GM12878 (cell line): ENCODE results near the gene SYT14. TPM values are rescaled to one million over a fixed set of nuclear protein-coding genes. Genes with fewer than 3 reads are reported as not detected.

Experiments used
- ATAC-seq: fragments of 200-7000 bp; cut with Tn5 transposase; 3 replicates; pipeline ENCODE4 v1.9.1; 2020; ENCODE audit warnings: mild to moderate bottlenecking, moderate library complexity
- BruUV-seq: library from RNA; stranded (reverse); fragments of 400-500 nt; replicated peaks from 2 replicates; lab custom pipeline; 2021; lab: Mats Ljungman, UMichigan
- CTCF ChIA-PET: fragments of 300-600 bp; sonication (Branson Sonifier 250); formaldehyde crosslinking; extraction: SDS; loops from one replicate; lab custom pipeline; 2021; ENCODE audit warnings: inconsistent platforms; lab: Yijun Ruan, JAX
- POLR2A ChIA-PET: fragments of 350-600 bp; formaldehyde crosslinking; extraction: SDS; loops from one replicate; lab custom pipeline; 2021; ENCODE audit warnings: inconsistent platforms; lab: Charles Lee
- RAD21 ChIA-PET: fragments of 300-600 bp; sonication (Branson Sonifier 250); formaldehyde crosslinking; loops from one replicate; lab custom pipeline; 2023; ENCODE audit warnings: antibody characterized with exemption; ENCODE audit not compliant: unreplicated experiment; lab: Charles Lee
- SMC1A ChIA-PET: fragments of 300-600 bp; sonication (Branson Sonifier 250); formaldehyde crosslinking; loops from one replicate; lab custom pipeline; 2023; ENCODE audit not compliant: unreplicated experiment, uncharacterized antibody; lab: Charles Lee
- DNase-seq: peaks from one replicate; pipeline ENCODE4 v3.0.0-alpha.2; 2011; ENCODE audit warnings: low read depth, low spot score
- FAIRE-seq: peaks from 3 replicates; lab custom pipeline; 2011; peaks lifted over from hg19 to GRCh38; lab: Jason Lieb, UNC
- H2AFZ ChIP-seq: 2 replicates; pipeline ENCODE4 v1.6.0; 2011; ENCODE audit warnings: low read depth, low read length, control low read depth; ENCODE audit not compliant: control insufficient read depth
- H3K27ac ChIP-seq: 2 replicates; pipeline ENCODE4 v1.5.1; 2011; ENCODE audit warnings: control low read depth; ENCODE audit not compliant: control insufficient read depth, insufficient read depth
- H3K27me3 ChIP-seq, 2 experiments: replicated peaks in 1 of 2; 2 replicates each; pipeline versions ENCODE4 v1.6.0 to v1.6.1; 2011; ENCODE audit warnings: low read length in 1 of 2; ENCODE audit not compliant: control insufficient read depth in 2 of 2, insufficient read depth in 2 of 2
- H3K36me3 ChIP-seq, 2 experiments: 2 replicates each; pipeline ENCODE4 v1.5.1; 2011; ENCODE audit warnings: low read length in 1 of 2; ENCODE audit not compliant: control insufficient read depth in 2 of 2, insufficient read depth in 2 of 2
- H3K4me1 ChIP-seq: 2 replicates; pipeline ENCODE4 v1.6.1; 2011; ENCODE audit warnings: mild to moderate bottlenecking, low read length, moderate library complexity, mixed read lengths; ENCODE audit not compliant: control insufficient read depth, insufficient read depth
- H3K4me2 ChIP-seq: 2 replicates; pipeline ENCODE4 v1.6.0; 2011; ENCODE audit warnings: control low read depth; ENCODE audit not compliant: control insufficient read depth, insufficient read depth
- H3K4me3 ChIP-seq: fragments of 200-600 bp; sonication (generic); 2 replicates; pipeline ENCODE4 v1.5.1; 2016
- H3K79me2 ChIP-seq: 2 replicates; pipeline ENCODE4 v1.6.0; 2011; ENCODE audit warnings: low read length; ENCODE audit not compliant: control insufficient read depth, insufficient read depth
- H3K9ac ChIP-seq: 2 replicates; pipeline ENCODE4 v1.8.0; 2011; ENCODE audit warnings: low read length, control low read depth, mixed read lengths; ENCODE audit not compliant: control insufficient read depth, insufficient read depth
- H3K9me3 ChIP-seq: replicated peaks from 3 replicates; pipeline ENCODE4 v1.5.1; 2011; ENCODE audit warnings: mild to moderate bottlenecking, low read length; ENCODE audit not compliant: control insufficient read depth, insufficient read depth
- H4K20me1 ChIP-seq: 2 replicates; pipeline ENCODE4 v1.6.0; 2011; ENCODE audit not compliant: control insufficient read depth, insufficient read depth
- CHD1 ChIP-seq: IDR thresholded peaks from 2 replicates; pipeline ENCODE4 v1.6.1; 2012; ENCODE audit warnings: low read depth, low read length, improper control_type of control experiment
- CREM ChIP-seq: IDR thresholded peaks from 2 replicates; pipeline ENCODE4 v1.6.1; 2014; ENCODE audit warnings: antibody characterized with exemption, low read depth
- LARP7 ChIP-seq: fragments of 450-650 bp; IDR thresholded peaks from 2 replicates; pipeline ENCODE4 v1.6.1; 2017; ENCODE audit warnings: mild to moderate bottlenecking
- MYB ChIP-seq: fragments of 150-350 bp; IDR thresholded peaks from 2 replicates; pipeline ENCODE4 v1.6.1; 2014; ENCODE audit warnings: mild to moderate bottlenecking, low read depth, low read length, borderline replicate concordance
- NFYA ChIP-seq: IDR thresholded peaks from 2 replicates; pipeline ENCODE4 v1.6.1; 2011; ENCODE audit warnings: low read depth, mild to moderate bottlenecking, low read length, improper control_type of control experiment, borderline replicate concordance
- NR2C2 ChIP-seq: IDR thresholded peaks from 2 replicates; pipeline ENCODE4 v1.6.1; 2011; ENCODE audit warnings: borderline replicate concordance, low read depth; ENCODE audit not compliant: control insufficient read depth, insufficient read length
- RCOR1 ChIP-seq: conservative IDR thresholded peaks from 2 replicates; pipeline ENCODE4 v1.6.1; 2012; ENCODE audit warnings: low read depth, low read length, improper control_type of control experiment
- STAT1 ChIP-seq: fragments of 450-650 bp; conservative IDR thresholded peaks from 2 replicates; pipeline ENCODE4 v1.6.1; 2014; ENCODE audit warnings: antibody characterized with exemption, mild to moderate bottlenecking
- SUPT20H ChIP-seq: IDR thresholded peaks from 2 replicates; pipeline ENCODE4 v1.6.1; 2011; ENCODE audit warnings: low read depth, mild to moderate bottlenecking, low read length, moderate library complexity, borderline replicate concordance; ENCODE audit not compliant: control insufficient read depth
- TCF7 ChIP-seq: IDR thresholded peaks from 2 replicates; pipeline ENCODE4 v1.6.1; 2014; ENCODE audit warnings: antibody characterized with exemption, borderline replicate concordance
- ZNF622 ChIP-seq: fragments of 450-650 bp; IDR thresholded peaks from 2 replicates; pipeline ENCODE4 v1.6.1; 2017; ENCODE audit warnings: mild to moderate bottlenecking, inconsistent platforms
- WGBS: methylation state at CpG from one replicate; pipeline ENCODE4 v1.1.6; 2016; ENCODE audit warnings: low lambda C conversion rate; ENCODE audit not compliant: insufficient replicate concordance, insufficient coverage; ENCODE audit errors: missing lambda C conversion rate; 5-methylcytosine and 5-hydroxymethylcytosine counted together
- in situ Hi-C: fragments of 300-500 bp; cut with MboI; formaldehyde crosslinking; loops from 9 replicates; pipeline ENCODE4 v1.14.3; 2018; ENCODE audit warnings: mixed read lengths
- intact Hi-C: fragments of 100-400 bp; cut with micrococcal nuclease; formaldehyde crosslinking; loops from one replicate; pipeline ENCODE4 v1.14.2; 2022; ENCODE audit not compliant: unreplicated experiment
- polyA plus RNA-seq, 11 experiments: library from polyadenylated mRNA; depleted of rRNA in 4 of 11; unstranded in 6 of 11; stranded (reverse) in 5 of 11; fragments of >200 nt; fragmentation: Nextera tagmentation in 4 of 11; fragmentation: Illumina TruSeq in 1 of 11; extraction: Ambion mirVana in 4 of 11; extraction: Trizol in 1 of 11; gene quantifications; 1 replicate in 1 of 11; 2 replicates in 10 of 11; pipeline versions ENCODE4 v1.2.1 to v1.2.3, GENCODE V29; 2011 to 2016; ENCODE audit warnings: inconsistent platforms in 2 of 11, missing spikeins in 2 of 11, low read depth in 1 of 11
- total RNA-seq, 4 experiments: library from RNA; depleted of rRNA in 3 of 4; stranded (reverse); fragments of >200 nt in 3 of 4; fragmentation: Illumina TruSeq in 1 of 4; extraction: Trizol in 1 of 4; gene quantifications; 2 replicates each; pipeline versions ENCODE4 v1.2.1 to v1.2.3, GENCODE V29; 2013 to 2021
- TF ChIP-seq, protein P1 (sequence below): fragments of 450-650 bp; IDR thresholded peaks from 2 replicates; pipeline ENCODE4 v1.6.1; 2017; ENCODE audit warnings: borderline replicate concordance
- TF ChIP-seq, protein P2 (sequence below): fragments of 150-350 bp; IDR thresholded peaks from 2 replicates; pipeline ENCODE4 v1.6.1; 2014; ENCODE audit warnings: mild to moderate bottlenecking, low read depth, low read length
- TF ChIP-seq, protein P3 (sequence below): fragments of 450-650 bp; IDR thresholded peaks from 2 replicates; pipeline ENCODE4 v1.6.1; 2018; ENCODE audit warnings: mild to moderate bottlenecking, low read depth, moderate library complexity; ENCODE audit not compliant: partially characterized antibody
- TF ChIP-seq, protein P4 (sequence below): fragments of 150-350 bp; IDR thresholded peaks from 2 replicates; pipeline ENCODE4 v1.6.1; 2016; ENCODE audit warnings: low read depth, low read length

SYT14 gene
- total and polyA plus RNA-seq, 10 of the 15 experiments (the other 5 are each of a cell fraction or from before 2014, with no cell fraction given): under 0.01 TPM; not detected in 9

DNA sequence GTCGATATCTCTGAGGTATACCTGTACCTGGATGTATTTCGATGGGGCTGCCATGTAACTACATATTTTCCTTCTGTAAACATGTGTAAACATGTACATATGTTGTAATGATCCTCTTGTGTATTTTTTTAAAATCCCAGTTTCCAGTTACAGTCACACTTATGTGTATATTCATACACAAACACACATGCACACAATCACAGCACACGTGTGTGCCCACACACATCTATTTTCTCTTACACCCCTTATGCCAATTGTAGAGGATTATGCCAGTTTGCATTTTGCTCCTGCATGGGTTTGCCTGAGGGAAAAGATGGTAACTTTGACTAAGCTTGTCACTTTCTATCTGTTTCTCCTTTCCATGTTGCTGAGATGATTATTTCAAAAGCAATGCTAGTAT, 10.1 kb downstream of the SYT14 start:
- RAD21 ChIA-PET: no interaction called here
- TF ChIP-seq, protein P1, sequence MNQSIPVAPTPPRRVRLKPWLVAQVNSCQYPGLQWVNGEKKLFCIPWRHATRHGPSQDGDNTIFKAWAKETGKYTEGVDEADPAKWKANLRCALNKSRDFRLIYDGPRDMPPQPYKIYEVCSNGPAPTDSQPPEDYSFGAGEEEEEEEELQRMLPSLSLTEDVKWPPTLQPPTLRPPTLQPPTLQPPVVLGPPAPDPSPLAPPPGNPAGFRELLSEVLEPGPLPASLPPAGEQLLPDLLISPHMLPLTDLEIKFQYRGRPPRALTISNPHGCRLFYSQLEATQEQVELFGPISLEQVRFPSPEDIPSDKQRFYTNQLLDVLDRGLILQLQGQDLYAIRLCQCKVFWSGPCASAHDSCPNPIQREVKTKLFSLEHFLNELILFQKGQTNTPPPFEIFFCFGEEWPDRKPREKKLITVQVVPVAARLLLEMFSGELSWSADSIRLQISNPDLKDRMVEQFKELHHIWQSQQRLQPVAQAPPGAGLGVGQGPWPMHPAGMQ: no peak
- no peak for TF ChIP-seq RCOR1
- TF ChIP-seq CREM: no peak
- no peak for TF ChIP-seq SUPT20H
- TF ChIP-seq NR2C2: no peak
- TF ChIP-seq, protein P2, sequence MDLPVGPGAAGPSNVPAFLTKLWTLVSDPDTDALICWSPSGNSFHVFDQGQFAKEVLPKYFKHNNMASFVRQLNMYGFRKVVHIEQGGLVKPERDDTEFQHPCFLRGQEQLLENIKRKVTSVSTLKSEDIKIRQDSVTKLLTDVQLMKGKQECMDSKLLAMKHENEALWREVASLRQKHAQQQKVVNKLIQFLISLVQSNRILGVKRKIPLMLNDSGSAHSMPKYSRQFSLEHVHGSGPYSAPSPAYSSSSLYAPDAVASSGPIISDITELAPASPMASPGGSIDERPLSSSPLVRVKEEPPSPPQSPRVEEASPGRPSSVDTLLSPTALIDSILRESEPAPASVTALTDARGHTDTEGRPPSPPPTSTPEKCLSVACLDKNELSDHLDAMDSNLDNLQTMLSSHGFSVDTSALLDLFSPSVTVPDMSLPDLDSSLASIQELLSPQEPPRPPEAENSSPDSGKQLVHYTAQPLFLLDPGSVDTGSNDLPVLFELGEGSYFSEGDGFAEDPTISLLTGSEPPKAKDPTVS: no peak
- TF ChIP-seq TCF7: no peak
- TF ChIP-seq MYB: no peak
- TF ChIP-seq, protein P3, sequence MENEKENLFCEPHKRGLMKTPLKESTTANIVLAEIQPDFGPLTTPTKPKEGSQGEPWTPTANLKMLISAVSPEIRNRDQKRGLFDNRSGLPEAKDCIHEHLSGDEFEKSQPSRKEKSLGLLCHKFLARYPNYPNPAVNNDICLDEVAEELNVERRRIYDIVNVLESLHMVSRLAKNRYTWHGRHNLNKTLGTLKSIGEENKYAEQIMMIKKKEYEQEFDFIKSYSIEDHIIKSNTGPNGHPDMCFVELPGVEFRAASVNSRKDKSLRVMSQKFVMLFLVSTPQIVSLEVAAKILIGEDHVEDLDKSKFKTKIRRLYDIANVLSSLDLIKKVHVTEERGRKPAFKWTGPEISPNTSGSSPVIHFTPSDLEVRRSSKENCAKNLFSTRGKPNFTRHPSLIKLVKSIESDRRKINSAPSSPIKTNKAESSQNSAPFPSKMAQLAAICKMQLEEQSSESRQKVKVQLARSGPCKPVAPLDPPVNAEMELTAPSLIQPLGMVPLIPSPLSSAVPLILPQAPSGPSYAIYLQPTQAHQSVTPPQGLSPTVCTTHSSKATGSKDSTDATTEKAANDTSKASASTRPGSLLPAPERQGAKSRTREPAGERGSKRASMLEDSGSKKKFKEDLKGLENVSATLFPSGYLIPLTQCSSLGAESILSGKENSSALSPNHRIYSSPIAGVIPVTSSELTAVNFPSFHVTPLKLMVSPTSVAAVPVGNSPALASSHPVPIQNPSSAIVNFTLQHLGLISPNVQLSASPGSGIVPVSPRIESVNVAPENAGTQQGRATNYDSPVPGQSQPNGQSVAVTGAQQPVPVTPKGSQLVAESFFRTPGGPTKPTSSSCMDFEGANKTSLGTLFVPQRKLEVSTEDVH: no peak
- TF ChIP-seq ZNF622: no peak
- TF ChIP-seq, protein P4, sequence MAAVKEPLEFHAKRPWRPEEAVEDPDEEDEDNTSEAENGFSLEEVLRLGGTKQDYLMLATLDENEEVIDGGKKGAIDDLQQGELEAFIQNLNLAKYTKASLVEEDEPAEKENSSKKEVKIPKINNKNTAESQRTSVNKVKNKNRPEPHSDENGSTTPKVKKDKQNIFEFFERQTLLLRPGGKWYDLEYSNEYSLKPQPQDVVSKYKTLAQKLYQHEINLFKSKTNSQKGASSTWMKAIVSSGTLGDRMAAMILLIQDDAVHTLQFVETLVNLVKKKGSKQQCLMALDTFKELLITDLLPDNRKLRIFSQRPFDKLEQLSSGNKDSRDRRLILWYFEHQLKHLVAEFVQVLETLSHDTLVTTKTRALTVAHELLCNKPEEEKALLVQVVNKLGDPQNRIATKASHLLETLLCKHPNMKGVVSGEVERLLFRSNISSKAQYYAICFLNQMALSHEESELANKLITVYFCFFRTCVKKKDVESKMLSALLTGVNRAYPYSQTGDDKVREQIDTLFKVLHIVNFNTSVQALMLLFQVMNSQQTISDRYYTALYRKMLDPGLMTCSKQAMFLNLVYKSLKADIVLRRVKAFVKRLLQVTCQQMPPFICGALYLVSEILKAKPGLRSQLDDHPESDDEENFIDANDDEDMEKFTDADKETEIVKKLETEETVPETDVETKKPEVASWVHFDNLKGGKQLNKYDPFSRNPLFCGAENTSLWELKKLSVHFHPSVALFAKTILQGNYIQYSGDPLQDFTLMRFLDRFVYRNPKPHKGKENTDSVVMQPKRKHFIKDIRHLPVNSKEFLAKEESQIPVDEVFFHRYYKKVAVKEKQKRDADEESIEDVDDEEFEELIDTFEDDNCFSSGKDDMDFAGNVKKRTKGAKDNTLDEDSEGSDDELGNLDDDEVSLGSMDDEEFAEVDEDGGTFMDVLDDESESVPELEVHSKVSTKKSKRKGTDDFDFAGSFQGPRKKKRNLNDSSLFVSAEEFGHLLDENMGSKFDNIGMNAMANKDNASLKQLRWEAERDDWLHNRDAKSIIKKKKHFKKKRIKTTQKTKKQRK: no peak
- no peak for TF ChIP-seq LARP7
- TF ChIP-seq CHD1: no peak
- no peak for TF ChIP-seq NFYA
- TF ChIP-seq STAT1: no peak
- Histone ChIP-seq H3K79me2 (no peaks in the 10 kb centered on the region), H2AFZ (no peak overlapping the region), H3K4me3 (no peak overlapping the region), H3K9ac (no peak overlapping the region), H3K9me3 (no peaks in the 10 kb centered on the region), H4K20me1 (no peaks in the 10 kb centered on the region), H3K36me3 (no peaks in the 10 kb centered on the region), H3K27ac (no peak overlapping the region), H3K4me2 (no peak overlapping the region), H3K4me1 (no peaks in the 10 kb centered on the region), H3K27me3 (no peaks in the 10 kb centered on the region)
- intact Hi-C loops (no loop called here), in situ Hi-C loops (no loop called here)
- DNase-seq: no peak
- ATAC-seq: no peak
- no peak for FAIRE-seq
- no TSS peak for BruUV-seq
- SMC1A ChIA-PET: no interaction called here
- CTCF ChIA-PET: no interaction called here
- WGBS: 0% methylated on average over 3 of the region's 3 CpGs
- POLR2A ChIA-PET: no interaction called here
